ENCODE data around the gene GPATCH2L.

GPATCH2L gene

GRCh38 chr14:76259029-76259735, 107.5 kb downstream of the GPATCH2L start:
- no peak for DNase-seq

GRCh38 chr14:76260749-76261148, 109.0 kb downstream of the GPATCH2L start:
- no peak for DNase-seq

GRCh38 chr14:76261371-76261811, 109.7 kb downstream of the GPATCH2L start:
- DNase-seq: no peak

GRCh38 chr14:76262641-76263040, 110.9 kb downstream of the GPATCH2L start:
- no peak for DNase-seq

All from CD4-positive, alpha-beta T cell treated with Interleukin-1 beta for 1 hour (primary cell).